Gastrocnemius medialis (tissue), 4 donors: ENCODE data around the gene ABCC12.

Experiments used
- POLR2A ChIP-seq, 2 donors: fragments of 450-650 bp; IDR thresholded peaks; one replicate each; pipeline ENCODE4 v1.6.1; 2017; ENCODE audit warnings: antibody characterized with exemption in 2 of 2, mild to moderate bottlenecking in 2 of 2, moderate library complexity in 2 of 2
- TF ChIP-seq, protein P1 (sequence below), 5 experiments: fragments of 450-650 bp in 3 of 5; fragments of 200-600 bp in 2 of 5; sonication (generic) in 2 of 5; IDR thresholded peaks in 4 of 5; conservative IDR thresholded peaks in 1 of 5; 1 replicate in 4 of 5; 2 replicates in 1 of 5; pipeline ENCODE4 v1.5.1; 2016 to 2019; ENCODE audit warnings: antibody characterized with exemption in 5 of 5, mild to moderate bottlenecking in 3 of 5, moderate library complexity in 3 of 5

DNA sequence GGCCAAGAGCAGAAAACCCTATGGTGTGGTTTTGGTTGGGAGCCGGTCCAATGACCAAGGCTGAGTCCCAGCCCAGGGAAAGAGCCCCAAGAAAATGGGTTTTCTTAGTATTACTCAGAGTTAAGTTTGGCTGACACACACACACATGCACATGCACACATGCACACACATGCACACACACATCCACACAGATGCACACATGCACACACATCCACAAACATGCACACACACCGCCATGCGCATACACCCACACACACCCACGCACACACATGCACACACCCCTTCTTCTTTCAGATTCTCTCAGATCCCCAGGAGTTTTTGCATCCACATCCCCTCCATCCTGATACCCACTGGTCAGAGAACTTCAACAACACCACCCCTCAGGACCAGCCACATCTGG is 9.1 kb downstream of the ABCC12 start:
- TF ChIP-seq POLR2A (IDR thresholded peaks at IDR 0.05) = no peak
- TF ChIP-seq, protein P1, sequence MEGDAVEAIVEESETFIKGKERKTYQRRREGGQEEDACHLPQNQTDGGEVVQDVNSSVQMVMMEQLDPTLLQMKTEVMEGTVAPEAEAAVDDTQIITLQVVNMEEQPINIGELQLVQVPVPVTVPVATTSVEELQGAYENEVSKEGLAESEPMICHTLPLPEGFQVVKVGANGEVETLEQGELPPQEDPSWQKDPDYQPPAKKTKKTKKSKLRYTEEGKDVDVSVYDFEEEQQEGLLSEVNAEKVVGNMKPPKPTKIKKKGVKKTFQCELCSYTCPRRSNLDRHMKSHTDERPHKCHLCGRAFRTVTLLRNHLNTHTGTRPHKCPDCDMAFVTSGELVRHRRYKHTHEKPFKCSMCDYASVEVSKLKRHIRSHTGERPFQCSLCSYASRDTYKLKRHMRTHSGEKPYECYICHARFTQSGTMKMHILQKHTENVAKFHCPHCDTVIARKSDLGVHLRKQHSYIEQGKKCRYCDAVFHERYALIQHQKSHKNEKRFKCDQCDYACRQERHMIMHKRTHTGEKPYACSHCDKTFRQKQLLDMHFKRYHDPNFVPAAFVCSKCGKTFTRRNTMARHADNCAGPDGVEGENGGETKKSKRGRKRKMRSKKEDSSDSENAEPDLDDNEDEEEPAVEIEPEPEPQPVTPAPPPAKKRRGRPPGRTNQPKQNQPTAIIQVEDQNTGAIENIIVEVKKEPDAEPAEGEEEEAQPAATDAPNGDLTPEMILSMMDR (IDR thresholded peaks at IDR 0.05 in 4 of 5, conservative IDR thresholded peaks at IDR 0.05 in 1 of 5) = no peak
